Hematopoietic multipotent progenitor cell treated with erythropoietin and hydrocortisone succinate and interleukin-3 and kit ligand, for 6 days (in vitro differentiated cells): ENCODE data around the gene BIRC7.

Experiments
- DNase-seq: peaks from one replicate; pipeline ENCODE4 v3.0.0-alpha.2; 2015

Gene BIRC7

DNA sequence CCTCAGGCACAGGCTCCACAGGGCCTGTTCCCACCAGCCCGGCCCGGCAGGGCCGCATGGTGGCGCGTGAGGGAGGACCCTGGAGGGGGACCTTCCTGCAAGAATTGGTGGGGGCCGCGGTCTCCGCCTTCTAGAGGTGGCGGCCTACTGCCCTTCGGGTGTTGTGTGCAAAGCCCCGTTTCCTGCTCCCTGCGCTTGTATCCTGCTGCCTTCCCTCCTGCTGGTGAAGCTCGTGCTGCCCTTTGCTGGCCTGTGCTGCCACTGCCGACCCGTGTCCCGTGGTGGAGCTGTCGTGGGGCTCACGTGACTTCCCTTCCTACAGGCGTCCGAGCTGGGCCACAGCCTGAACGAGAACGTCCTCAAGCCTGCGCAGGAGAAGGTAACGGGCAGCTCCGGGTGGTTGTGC lies 48.8 kb downstream of the BIRC7 start:
- no peak for DNase-seq

DNA sequence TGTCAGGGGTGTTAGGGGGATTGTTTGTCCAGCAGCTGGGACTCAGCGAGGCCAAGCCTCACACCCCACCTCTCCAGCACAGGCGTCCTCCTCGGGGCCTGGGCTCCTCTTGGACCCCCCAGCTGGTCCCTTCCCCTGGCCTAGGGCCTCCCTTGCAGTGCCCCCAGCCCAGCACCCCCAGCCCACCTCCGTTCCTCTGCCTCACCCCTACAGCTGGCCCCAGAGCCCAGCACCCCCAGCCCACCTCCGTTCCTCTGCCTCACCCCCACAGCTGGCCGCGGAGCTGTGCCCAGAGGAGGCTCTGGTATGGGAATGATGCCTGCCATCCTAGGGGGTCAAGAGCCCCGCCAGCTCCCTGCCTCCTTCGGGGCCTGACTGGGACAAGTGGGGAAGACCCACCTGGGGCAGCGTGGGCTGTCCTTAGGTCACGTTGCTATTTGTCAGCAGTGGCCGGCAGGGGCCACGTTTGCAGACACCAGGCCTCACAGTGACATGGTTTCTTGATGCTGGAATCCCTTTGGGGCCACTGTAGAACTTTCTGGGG lies 49.3 kb downstream of the BIRC7 start:
- DNase-seq: no peak

DNA sequence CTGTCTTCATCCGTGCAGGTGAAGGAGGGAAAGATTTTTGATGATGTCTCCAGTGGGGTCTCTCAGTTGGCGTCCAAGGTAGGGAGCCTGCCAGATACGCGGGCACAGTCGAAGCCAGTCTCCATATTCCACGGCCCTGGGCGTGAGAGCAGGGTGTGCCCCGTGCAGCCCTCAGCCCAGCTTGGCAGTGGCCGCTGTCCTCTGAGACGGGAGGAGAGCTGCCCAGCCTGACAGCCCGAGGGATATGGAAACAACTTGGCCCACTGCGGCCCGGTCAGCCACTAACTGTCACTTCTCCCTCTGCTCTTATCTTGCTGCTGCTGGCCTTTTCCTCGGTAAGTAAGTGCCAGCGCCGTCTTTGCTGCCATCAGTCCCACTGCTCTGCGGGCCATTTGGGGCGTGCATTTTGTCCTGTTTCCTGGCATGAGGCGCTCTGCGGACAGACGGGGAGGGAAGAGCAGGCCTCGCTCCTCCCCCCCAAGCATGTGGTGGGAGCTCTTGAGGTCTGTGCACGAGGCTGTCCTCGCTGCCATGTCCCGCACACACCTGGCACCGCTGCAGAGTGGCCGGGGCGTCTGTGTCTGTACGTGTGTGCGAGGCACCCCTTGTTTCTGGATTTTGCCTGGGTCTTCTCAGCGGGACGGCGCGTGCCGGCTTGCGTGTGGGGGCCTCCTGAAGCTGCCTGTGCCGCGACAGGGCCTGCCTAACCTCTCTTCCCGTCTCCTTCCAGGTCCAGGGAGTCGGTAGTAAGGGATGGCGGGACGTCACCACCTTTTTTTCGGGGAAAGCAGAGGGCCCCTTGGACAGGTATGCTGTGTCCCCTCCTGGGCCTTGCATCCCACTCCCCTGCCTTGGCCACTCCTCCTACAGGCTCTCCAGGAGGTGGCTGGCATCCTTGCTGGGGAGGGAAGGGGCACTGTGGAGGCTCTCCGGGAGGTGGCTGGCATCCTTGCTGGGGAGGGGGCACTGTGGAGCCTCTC lies 50.2 kb downstream of the BIRC7 start:
- no peak for DNase-seq

DNA sequence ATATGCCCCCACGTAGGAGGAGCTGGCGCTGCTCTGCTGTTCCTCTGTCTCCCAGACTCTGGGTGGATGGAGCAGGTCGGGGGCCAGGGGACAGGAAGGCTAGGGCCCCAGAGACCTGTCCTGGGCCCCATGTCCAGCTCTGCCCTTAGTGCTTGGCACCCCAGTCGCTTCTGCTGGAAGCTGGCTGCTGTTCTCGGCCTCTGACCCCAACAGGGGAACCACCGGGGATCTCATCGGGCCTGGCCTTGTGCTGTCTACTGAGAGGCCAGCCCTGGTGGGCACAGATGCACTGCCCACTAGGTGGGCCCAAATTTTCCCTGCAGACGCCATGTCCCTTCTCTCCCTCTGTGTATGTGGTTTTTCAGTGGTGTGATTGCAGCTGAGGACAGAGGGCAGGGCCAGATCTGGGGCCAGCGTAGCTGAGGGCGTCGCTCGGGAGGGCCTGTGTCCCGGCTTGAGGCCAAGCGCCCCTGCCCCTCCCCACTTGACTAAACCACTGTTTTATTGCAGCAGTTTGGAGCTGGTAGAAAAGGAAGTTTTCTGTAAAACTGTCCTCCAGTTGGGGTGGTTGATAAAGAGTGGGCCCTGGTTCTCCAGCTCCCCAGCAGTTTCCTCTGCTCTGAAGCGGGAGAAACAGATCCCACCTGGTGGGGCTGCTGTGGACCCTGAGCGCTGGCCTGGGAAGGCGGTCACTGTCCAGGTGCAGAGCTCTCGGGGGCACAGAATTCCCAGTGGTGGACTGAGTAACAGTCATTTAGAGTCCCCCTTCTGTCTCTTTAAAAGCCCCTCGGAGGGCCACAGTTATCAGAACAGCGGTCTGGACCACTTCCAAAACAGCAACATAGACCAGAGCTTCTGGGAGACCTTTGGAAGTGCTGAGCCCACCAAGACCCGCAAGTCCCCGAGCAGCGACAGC lies 51.3 kb downstream of the BIRC7 start:
- no peak for DNase-seq

DNA sequence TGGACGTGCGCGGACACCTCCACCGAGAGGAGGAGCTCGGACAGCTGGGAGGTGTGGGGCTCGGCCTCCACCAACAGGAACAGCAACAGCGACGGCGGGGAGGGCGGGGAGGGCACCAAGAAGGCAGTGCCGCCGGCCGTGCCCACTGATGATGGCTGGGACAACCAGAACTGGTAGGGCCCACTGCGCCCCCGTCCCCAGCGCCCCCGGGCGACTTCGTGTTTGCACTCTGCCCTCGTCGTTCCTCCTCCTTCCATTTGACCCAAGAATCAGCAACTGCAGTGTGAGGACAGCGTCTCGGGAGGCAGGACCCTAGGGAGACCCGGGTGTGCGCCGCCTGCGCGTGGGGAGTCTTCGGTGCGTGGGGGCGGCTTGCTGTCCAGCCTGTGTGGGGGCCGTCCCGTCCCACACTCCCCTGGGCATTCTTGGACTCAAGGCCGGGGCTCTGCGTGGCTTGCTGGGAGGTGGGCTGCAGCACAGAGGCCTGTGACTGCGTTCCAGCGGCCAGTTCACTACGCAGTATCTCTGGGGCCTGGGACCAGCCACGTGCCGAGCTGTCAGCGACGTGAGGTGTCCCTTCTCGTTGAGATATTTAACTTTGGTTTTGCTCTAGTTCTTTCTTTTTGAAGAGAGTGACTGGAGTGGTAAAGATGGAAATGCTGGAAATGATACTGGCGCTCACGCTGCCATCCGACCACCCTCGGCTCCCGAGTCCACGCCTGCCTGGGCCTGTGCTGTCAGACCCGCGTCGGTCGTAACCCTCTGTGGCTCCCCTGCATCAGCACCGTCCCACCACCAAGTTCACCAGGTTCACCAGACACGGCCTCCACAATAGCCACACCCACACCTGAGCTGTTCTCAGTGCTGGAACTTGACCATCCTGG lies 52.2 kb downstream of the BIRC7 start:
- DNase-seq: no peak

DNA sequence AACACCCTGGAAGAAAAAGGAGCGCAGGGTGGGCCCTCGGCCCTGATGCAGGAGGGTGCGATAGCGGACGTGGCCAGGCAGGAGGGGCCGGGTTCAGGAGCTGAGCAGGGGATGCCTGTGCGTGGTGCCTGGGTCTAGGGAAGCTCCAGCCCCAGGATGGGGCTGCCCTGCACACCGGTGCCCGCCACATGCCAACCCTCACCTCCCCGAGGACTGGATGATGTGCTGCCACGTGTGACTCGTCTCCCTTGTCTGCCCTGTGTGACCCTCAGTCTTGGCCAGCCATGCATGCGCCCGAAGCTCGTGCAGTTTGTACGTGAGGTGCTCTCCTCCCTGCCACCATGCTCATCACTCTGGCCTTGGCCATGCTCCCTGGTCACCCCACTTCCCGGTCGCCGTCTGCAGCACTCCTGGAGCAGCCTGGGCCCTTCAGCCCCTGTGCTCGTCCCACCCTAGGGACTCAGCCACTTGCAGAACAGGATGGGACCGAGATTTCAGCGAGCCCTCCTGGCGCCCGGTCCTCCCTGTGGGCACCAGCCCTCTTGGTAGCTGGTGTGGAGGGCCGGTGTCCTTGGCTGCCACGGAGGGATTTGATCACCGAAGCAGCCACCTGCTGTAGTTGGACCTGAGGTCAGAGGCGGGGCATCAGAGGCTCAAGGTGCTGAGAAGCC lies 53.0 kb downstream of the BIRC7 start:
- no peak for DNase-seq

DNA sequence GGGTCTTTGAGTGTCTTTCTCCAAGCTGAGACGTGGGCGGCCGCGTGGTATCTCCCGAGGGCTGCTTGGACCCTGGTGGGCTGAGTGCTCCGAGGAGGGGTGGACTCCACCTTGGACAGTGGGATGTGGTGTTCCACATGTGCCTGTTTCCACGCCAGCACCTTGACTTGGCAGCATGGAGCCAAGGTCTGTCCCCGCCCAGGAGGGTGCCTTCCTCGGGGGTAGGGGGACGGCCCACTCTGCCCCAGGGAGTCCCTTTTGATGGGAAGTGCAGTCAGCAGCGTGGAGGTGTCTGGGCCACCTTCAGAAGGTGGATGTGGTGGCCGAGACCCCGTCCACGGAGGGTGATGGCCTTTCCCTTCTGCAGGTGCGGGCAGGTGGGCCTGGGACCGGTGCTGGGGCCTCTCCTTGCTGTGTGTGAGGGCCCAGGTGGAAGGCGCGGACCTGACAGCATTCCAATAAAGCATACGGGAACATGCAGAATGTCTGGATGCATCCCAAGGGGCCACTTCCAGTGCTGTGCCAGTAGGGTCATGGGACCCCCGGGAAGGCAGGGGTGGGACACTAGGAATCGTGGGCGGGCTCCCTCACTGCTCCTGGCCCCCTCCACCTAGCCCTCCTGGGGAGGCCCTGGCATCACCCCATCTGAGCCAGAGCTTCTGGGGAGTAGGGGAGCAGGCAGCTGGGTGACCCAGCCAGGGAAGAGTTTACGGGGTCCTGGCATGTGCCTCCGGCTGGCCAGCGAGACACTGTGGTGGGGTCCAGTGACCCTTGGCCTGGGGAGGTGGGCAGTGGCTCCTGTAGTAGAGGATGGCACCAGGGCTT lies 53.8 kb downstream of the BIRC7 start:
- no peak for DNase-seq
